ENCODE results near the gene COQ2.

DNA sequence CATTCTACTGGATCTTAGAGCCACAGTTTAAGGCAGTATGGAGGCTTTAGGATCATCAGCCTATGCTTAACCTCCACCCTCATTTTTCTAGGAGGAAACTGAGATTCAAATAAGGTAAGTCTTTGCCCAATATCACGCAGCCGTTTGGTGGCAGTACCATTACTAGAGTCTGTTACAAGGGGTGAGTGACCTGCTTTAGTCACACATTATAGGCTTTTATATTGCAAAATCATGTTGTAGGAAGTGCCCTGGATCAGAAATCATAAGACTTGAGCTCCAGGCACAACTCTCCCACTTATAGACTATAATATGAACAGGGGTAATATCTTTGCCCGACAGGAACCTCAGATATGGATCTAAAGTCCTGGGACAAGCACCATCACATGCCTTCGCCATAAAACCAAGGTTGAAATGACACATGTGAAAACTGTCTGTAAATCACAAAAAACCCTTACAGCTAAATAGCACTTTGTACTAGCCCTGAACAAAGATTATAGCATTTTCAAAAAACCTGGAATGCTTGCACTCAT is 30.8 kb upstream of the COQ2 start:
- TF ChIP-seq, protein P1, sequence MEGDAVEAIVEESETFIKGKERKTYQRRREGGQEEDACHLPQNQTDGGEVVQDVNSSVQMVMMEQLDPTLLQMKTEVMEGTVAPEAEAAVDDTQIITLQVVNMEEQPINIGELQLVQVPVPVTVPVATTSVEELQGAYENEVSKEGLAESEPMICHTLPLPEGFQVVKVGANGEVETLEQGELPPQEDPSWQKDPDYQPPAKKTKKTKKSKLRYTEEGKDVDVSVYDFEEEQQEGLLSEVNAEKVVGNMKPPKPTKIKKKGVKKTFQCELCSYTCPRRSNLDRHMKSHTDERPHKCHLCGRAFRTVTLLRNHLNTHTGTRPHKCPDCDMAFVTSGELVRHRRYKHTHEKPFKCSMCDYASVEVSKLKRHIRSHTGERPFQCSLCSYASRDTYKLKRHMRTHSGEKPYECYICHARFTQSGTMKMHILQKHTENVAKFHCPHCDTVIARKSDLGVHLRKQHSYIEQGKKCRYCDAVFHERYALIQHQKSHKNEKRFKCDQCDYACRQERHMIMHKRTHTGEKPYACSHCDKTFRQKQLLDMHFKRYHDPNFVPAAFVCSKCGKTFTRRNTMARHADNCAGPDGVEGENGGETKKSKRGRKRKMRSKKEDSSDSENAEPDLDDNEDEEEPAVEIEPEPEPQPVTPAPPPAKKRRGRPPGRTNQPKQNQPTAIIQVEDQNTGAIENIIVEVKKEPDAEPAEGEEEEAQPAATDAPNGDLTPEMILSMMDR (IDR thresholded peaks at IDR 0.05), result no peak
- TF ChIP-seq POLR2A (IDR thresholded peaks at IDR 0.05), result no peak
